Neutrophil (primary cell): ENCODE measurements around the gene MGAT5B.

Experiments
- H3K27ac ChIP-seq: fragments of 200-600 bp; sonication (generic); 2 replicates; pipeline ENCODE4 v1.5.1; 2016; ENCODE audit warnings: mild to moderate bottlenecking, moderate library complexity
- H3K27me3 ChIP-seq: fragments of 200-600 bp; sonication (generic); 2 replicates; pipeline ENCODE4 v1.6.0; 2016; ENCODE audit warnings: mild to moderate bottlenecking
- H3K36me3 ChIP-seq: fragments of 200-600 bp; sonication (generic); 2 replicates; pipeline ENCODE4 v1.5.1; 2017
- H3K4me1 ChIP-seq, 2 experiments: fragments of 200-600 bp in 1 of 2; sonication (generic) in 1 of 2; 1 replicate in 1 of 2; 2 replicates in 1 of 2; pipeline versions ENCODE4 v1.5.1 to v1.6.1; 2013 to 2016; ENCODE audit warnings: low read depth in 1 of 2, low read length in 1 of 2, mild to moderate bottlenecking in 1 of 2, moderate library complexity in 1 of 2; ENCODE audit not compliant: control insufficient read depth in 1 of 2, insufficient read depth in 1 of 2
- H3K4me3 ChIP-seq, 2 experiments: fragments of 200-600 bp in 1 of 2; sonication (generic) in 1 of 2; 1 replicate in 1 of 2; 2 replicates in 1 of 2; pipeline ENCODE4 v1.5.1; 2013 to 2016; ENCODE audit warnings: low read depth in 1 of 2, low read length in 1 of 2, mild to moderate bottlenecking in 1 of 2, moderate library complexity in 1 of 2
- H3K9me3 ChIP-seq: fragments of 200-600 bp; sonication (generic); 2 replicates; pipeline ENCODE4 v1.5.1; 2016
- TF ChIP-seq, protein P1 (sequence below): fragments of 200-600 bp; sonication (generic); IDR thresholded peaks from 2 replicates; pipeline ENCODE4 v1.5.1; 2016; ENCODE audit warnings: antibody characterized with exemption

The MGAT5B gene

DNA sequence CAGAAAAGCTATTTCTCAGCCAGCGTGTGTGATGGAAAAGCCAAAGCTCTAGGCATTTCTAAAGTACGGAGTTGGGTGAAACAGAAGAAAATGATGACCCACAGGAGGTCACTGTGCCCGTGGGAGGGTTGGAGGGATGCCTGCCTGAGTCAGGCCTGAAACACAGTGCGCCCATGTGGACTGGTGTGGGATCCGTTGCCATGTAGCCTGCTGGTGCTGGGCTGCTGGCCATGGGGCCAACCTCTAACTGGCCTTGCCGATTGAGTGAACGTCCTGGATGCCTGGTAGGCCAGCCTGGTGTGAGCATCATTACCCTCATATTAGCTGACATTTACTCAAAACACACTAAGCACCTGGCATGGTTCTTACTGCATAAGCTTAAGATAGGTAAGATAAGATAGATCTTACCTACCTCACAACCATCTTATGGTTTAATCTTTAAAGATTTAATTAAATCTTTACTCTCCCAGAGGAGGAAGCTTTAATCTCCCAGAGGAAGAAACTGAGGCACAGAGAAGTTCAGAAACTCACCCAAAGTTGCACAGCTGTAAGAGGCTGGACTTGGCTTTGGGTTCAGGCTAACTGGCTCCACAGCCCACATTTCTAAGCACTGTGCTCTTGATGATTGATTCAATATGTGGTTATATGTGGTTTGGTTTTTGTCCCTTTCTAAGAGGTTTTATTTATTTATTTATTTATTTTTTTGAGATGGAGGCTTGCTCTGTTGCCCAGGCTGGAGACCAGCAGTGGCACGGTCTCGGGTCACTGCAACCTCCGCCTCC, 15.7 kb downstream of the MGAT5B start:
- H3K27me3 ChIP-seq = peaks cover 26% of the 10 kb centered on the region
- no peak overlapping the region for H3K4me3 ChIP-seq
- no peaks in the 10 kb centered on the region for H3K4me1 ChIP-seq
- no peaks in the 10 kb centered on the region for H3K36me3 ChIP-seq
- TF ChIP-seq, protein P1, sequence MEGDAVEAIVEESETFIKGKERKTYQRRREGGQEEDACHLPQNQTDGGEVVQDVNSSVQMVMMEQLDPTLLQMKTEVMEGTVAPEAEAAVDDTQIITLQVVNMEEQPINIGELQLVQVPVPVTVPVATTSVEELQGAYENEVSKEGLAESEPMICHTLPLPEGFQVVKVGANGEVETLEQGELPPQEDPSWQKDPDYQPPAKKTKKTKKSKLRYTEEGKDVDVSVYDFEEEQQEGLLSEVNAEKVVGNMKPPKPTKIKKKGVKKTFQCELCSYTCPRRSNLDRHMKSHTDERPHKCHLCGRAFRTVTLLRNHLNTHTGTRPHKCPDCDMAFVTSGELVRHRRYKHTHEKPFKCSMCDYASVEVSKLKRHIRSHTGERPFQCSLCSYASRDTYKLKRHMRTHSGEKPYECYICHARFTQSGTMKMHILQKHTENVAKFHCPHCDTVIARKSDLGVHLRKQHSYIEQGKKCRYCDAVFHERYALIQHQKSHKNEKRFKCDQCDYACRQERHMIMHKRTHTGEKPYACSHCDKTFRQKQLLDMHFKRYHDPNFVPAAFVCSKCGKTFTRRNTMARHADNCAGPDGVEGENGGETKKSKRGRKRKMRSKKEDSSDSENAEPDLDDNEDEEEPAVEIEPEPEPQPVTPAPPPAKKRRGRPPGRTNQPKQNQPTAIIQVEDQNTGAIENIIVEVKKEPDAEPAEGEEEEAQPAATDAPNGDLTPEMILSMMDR = no peak
- no peaks in the 10 kb centered on the region for H3K9me3 ChIP-seq
- no peak overlapping the region for H3K27ac ChIP-seq

DNA sequence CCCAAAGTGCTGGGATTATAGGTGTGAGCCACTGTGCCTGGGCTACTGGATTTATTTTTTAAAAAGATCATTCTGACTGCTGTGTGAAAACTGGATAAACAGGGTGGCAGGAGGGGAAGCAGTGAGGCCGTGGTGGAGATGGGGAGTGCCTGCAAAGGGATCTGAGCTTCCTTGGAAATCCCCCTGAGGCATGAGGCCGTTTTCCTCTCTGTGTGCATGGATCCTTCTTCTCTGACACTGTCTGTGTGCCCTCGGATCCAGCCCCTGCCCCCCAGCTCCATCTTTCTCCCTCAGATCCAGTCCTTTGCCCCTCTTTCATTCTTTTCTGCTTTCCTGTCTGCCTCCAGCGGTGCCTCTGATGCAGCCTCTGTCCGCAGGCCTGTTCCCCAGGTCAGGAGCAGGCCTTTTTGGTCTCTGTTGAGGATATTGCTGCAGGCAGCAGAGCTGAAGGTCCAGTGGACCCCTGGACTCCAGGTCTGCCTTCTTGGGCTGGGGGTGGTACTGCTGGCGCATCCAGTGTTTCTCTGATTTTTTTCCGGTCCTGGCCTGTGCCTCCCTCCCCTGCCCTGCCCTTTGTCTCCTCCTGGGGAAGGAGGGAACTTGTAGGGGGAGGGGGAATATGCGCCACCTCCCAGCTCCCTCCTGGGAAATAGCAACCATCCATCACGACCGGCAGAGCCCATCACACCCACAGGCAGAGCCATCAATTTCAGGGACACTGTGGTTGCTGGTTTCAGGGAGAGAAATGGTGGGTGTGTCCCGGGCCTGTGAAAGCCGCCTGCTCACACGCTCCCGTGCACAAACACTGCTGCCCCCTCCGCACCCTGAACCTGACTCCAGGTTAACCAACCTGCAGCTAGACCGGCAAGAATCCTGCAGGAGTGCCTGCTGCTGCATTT, 17.0 kb downstream of the MGAT5B start:
- Histone ChIP-seq H3K27ac (no peak overlapping the region), H3K4me3 (no peak overlapping the region), H3K9me3 (no peaks in the 10 kb centered on the region), H3K36me3 (no peaks in the 10 kb centered on the region), H3K4me1 (no peaks in the 10 kb centered on the region), H3K27me3 (peaks cover 13% of the 10 kb centered on the region)
- TF ChIP-seq, protein P1 = no peak

DNA sequence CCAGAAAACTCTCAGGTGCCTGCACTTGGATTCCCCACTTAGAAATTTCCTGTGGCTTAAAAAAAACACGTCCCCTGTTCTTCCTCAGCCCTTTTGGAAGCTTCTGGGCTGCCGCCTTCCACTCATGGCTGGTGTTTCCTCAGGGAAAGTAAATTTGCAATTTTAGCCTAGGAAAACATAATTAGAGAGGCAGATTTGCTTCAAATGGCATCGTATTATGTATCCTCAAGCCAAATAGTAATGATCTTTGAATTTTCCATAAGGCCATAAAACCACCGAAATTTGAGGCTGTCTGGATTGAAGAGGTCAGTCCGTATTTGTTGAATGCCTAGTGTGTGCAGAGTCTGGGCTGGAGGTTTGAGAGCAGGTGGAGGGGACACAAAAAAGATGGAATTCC, 17.7 kb downstream of the MGAT5B start:
- TF ChIP-seq, protein P1 = no peak
- H3K36me3 ChIP-seq = no peaks in the 10 kb centered on the region
- no peak overlapping the region for H3K4me3 ChIP-seq
- H3K4me1 ChIP-seq = no peaks in the 10 kb centered on the region
- H3K9me3 ChIP-seq = no peaks in the 10 kb centered on the region
- H3K27me3 ChIP-seq = peaks cover 7% of the 10 kb centered on the region
- H3K27ac ChIP-seq = no peak overlapping the region

DNA sequence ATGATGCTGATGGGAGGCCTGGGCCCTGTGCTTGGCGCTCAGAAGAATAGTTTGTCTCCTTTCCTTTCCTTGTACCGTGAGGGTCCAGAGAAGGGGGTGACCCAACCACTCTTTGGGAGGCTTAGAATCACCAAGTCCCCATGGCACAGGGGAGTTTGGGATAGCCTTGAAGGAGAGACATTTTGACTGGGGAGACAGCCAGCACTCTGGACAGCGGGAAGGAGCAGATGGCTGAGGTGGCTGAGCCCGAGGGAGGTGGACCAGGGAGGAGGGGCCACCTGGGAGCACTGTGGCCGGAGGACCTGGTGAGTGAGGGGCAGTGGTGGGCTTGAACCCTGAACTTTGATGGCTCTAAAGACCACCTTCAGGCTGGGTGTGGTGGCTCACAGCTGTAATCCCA, 18.2 kb downstream of the MGAT5B start:
- Histone ChIP-seq H3K27me3 (peaks cover 1% of the 10 kb centered on the region), H3K4me3 (no peak overlapping the region), H3K27ac (no peak overlapping the region), H3K36me3 (no peaks in the 10 kb centered on the region), H3K4me1 (no peaks in the 10 kb centered on the region), H3K9me3 (no peaks in the 10 kb centered on the region)
- TF ChIP-seq, protein P1 = no peak

DNA sequence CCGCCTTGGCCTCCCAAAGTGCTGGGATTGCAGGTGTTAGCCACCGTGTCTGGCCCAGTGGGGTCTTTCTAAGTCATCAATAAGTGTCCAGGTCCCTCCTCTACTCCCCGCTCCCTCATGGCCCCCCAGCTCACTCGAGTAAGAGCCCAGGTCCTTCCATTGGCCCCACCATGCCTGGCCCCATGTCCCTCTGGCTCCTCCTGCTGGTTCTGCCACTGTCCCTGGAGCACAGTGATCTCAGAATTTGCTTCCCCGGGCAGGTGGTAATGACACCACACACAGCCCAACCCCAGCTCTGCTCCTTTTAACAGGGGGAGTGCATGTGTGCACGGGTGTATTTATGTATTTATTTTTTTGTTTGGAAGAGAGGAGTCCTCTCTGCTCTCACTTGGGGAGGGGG, 19.6 kb downstream of the MGAT5B start:
- H3K36me3 ChIP-seq = no peaks in the 10 kb centered on the region
- no peaks in the 10 kb centered on the region for H3K4me1 ChIP-seq
- TF ChIP-seq, protein P1 = no peak
- no peaks in the 10 kb centered on the region for H3K27me3 ChIP-seq
- H3K4me3 ChIP-seq = no peak overlapping the region
- no peak overlapping the region for H3K27ac ChIP-seq
- H3K9me3 ChIP-seq = no peaks in the 10 kb centered on the region
